Memory B cell (primary cell): Measurements from ENCODE around the gene ALK.

Experiments
- ATAC-seq: fragments of 150-1000 bp; cut with Tn5 transposase; 2 replicates; pipeline ENCODE4 v1.10.0; 2021; ENCODE audit warnings: low read depth, mild to moderate bottlenecking, moderate library complexity
- DNase-seq, 2 donors: peaks; one replicate each; pipeline ENCODE4 v3.0.0; 2022; ENCODE audit warnings: low spot score in 2 of 2
- H3K27ac Mint-ChIP-seq: one replicate; pipeline ENCODE4 v1.8.0; 2022; ENCODE audit warnings: mild to moderate bottlenecking, moderate library complexity, mixed read lengths
- H3K27me3 Mint-ChIP-seq: one replicate; pipeline ENCODE4 v1.8.0; 2022; ENCODE audit warnings: mixed read lengths
- H3K36me3 Mint-ChIP-seq: one replicate; pipeline ENCODE4 v1.8.0; 2022; ENCODE audit warnings: mild to moderate bottlenecking, mixed read lengths
- H3K4me1 Mint-ChIP-seq: one replicate; pipeline ENCODE4 v1.8.0; 2022; ENCODE audit warnings: mixed read lengths
- H3K4me3 Mint-ChIP-seq: one replicate; pipeline ENCODE4 v1.8.0; 2022; ENCODE audit warnings: mild to moderate bottlenecking, moderate library complexity, mixed read lengths
- H3K9me3 Mint-ChIP-seq: one replicate; pipeline ENCODE4 v1.8.0; 2022; ENCODE audit warnings: mixed read lengths

Gene ALK

DNA sequence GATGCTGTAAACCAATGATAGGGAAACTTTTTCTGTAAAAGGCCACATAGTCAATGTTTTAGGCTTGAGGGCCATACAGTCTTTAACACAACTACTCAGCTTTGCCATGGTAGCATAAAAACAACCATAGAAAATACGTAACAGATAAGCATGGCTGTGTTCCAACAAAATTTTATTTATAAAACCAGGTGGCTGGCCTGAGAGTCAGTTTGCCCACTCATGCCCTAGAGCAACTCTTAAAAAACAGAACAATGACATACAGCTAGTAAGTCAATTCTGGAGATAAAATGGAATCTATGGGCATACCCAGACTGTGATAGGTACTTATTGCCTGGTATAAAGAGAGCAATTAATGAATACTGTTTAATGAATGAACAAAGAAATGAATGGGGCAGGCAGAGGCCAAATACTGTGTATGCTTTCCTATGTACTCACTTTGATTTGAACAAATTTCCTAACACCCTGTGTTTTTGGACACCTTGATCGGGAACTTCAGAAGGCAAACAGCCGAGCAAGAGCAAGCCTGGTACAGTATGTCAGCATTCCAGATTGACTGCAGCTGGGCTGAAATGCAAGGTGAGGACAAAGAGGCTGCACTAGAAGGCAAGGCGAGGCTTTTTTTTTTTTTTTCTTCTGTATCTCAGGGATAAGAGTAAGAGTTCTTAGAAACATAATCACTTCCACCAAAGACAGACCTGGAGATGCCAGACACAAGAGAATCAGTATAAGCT is 490.8 kb downstream of the ALK start:
- H3K4me1 Mint-ChIP-seq = no peaks in the 10 kb centered on the region
- H3K4me3 Mint-ChIP-seq = no peak overlapping the region
- H3K36me3 Mint-ChIP-seq = no peaks in the 10 kb centered on the region
- no peak overlapping the region for H3K27ac Mint-ChIP-seq
- ATAC-seq = no peak
- DNase-seq = no peak
- no peaks in the 10 kb centered on the region for H3K9me3 Mint-ChIP-seq
- H3K27me3 Mint-ChIP-seq = no peaks in the 10 kb centered on the region

DNA sequence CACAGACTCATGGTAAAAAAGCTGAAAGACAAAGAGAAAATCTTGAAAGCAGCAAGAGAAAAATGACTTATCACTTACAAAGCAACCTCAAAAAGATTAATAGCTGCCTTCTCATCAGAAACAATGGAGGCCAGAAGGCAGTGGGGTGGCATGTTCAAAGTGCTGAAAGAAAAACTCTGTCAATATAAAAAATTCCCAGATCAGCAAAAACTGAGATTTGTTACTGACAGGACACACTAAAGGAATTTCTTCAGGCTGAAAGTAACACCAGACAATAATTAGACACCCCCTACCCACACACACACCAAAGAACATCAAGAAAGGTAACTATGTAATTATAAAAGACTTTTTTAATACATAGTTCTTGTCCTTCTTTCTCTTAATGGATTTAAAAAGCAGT is 495.0 kb downstream of the ALK start:
- no peak overlapping the region for H3K4me3 Mint-ChIP-seq
- no peaks in the 10 kb centered on the region for H3K4me1 Mint-ChIP-seq
- H3K36me3 Mint-ChIP-seq = no peaks in the 10 kb centered on the region
- DNase-seq = no peak
- no peaks in the 10 kb centered on the region for H3K27me3 Mint-ChIP-seq
- H3K27ac Mint-ChIP-seq = no peak overlapping the region
- no peaks in the 10 kb centered on the region for H3K9me3 Mint-ChIP-seq
- ATAC-seq = no peak

DNA sequence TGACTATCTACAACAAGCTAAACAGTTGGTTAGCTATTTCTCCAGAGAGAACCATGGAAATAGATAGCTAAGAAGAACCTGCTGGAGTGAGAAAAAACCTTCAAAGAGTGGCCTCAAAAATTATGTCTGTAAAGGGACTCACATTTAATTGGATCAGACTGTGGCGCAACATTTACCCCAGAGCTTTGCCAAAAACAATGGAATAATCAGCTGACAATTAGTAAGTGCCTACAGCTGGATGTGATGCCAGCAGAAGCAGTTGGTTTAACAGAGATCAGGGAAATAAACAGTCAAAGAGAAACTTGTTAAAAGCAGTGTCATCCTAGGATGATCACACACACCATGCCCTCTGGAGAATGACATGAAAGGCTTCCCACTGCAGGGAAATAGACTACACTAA is 495.5 kb downstream of the ALK start:
- Mint-ChIP-seq H3K36me3 (no peaks in the 10 kb centered on the region), H3K4me1 (no peaks in the 10 kb centered on the region), H3K27ac (no peak overlapping the region), H3K9me3 (no peaks in the 10 kb centered on the region), H3K4me3 (no peak overlapping the region), H3K27me3 (no peaks in the 10 kb centered on the region)
- DNase-seq = no peak
- no peak for ATAC-seq

DNA sequence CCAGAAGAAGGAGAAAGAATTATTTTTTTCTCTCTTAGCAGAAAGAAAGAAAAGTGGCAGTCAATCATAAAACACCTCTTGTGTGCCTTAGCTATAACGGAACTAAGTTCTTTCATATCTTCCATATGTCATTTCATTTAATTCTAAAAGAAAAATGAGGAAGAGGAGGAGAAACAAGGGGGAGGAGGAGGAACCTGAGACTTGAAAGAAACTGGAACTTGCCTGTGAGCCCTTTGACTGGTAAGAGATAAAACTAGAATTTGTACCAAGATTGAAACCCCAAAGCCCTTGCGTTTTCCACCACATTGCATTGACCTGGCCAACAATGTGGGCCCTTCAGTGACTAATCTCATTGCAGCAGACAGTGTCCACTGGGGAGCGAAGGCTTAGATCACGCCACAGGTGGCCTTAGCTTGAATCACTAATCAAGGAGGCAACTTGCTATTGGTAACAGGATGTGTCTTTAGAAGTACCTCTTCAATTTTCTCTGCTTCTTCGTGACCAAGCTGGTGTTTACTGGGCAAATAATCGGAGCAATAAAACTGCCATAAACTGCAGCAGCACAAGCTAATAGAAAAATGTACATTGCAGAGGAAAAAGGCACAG is 498.2 kb downstream of the ALK start:
- Mint-ChIP-seq H3K4me1 (no peaks in the 10 kb centered on the region), H3K4me3 (no peak overlapping the region), H3K27me3 (no peaks in the 10 kb centered on the region), H3K27ac (no peak overlapping the region), H3K36me3 (no peaks in the 10 kb centered on the region), H3K9me3 (no peaks in the 10 kb centered on the region)
- ATAC-seq (no peak), DNase-seq (no peak)

DNA sequence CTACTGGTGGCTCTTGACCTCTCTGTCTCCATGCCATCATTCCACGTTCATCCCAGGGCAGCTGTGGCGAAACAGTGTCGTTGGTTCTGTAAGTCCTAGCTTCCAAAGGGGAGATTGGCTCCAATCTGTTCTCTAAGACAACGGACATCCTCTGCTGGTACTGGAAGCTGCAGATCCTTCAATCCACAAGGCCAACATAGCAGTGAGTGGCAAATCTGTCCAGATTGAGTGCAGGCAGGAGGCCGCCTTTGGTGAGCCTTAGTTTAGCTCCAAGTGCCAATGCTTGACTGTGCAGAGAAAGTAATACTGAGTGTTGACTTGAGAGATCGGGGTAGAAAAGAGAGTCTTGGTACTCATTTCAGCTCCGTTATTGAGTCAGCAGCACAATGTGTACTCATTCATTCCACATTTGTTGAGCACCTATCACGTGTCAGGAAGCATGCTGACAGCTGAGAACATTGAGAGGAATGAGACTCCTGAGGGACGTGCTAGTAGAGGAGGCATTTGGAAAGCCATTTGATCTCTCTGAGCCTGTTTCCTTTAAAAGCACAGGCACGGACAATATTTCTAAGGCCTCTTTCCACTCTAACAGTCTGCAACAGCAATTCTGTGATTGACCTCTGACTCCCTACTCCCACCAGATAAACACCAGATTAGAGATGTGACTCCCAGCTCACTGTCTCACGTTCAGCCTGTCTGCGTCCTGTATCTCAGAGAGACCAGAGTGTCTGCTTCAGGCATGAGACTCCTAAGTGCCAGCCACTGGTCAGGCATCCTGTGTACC is 500.2 kb downstream of the ALK start:
- H3K27ac Mint-ChIP-seq = no peak overlapping the region
- DNase-seq (no peak), ATAC-seq (no peak)

DNA sequence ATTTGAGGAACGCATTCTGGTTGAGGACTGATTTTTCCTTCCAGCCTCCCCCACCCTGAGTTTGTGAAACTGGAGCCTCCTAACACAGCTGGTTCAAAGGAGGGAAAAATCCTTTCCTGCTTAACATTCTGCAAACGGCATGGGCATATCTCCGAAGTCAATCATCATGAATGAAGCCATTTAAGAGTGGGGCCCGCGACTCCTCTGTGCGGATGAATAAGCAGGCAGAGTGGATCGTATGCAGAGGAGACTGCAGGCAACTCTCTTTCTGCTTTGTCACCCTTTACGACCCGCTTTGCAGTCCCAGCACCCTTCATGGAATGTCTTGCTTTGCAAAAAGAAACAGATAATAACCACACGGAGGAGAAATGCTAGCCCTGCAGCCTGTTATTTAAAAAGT is 500.9 kb downstream of the ALK start:
- Mint-ChIP-seq H3K4me1 (no peaks in the 10 kb centered on the region), H3K27ac (no peak overlapping the region), H3K4me3 (no peak overlapping the region), H3K9me3 (no peaks in the 10 kb centered on the region), H3K27me3 (peaks cover 3% of the 10 kb centered on the region), H3K36me3 (no peaks in the 10 kb centered on the region)
- no peak for ATAC-seq
- DNase-seq = no peak

More for the DNA sequence above, 500.2 kb downstream of the ALK start:
- H3K4me3 Mint-ChIP-seq = no peak overlapping the region
- no peaks in the 10 kb centered on the region for H3K9me3 Mint-ChIP-seq
- no peaks in the 10 kb centered on the region for H3K36me3 Mint-ChIP-seq
- peaks cover 2% of the 10 kb centered on the region for H3K27me3 Mint-ChIP-seq
- no peaks in the 10 kb centered on the region for H3K4me1 Mint-ChIP-seq

DNA sequence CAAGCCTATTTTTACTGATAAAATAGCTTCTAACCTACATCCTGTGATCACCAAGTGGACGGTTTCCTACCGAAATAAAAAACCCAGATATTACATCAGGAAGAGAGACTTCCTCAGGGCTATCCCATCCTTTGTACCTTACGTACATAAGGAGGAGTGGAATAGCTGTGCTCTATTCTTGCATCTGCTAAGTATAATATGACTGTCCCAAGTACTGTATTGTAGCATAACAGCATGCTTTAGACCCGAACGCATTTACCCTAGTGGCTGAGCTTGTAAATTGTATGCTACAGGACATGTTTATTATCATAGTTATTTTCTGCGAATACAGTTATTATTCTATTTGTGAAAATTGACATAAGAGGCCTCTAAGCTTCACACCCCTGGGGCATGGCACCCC is 503.8 kb downstream of the ALK start:
- Mint-ChIP-seq H3K4me1 (no peaks in the 10 kb centered on the region), H3K9me3 (no peaks in the 10 kb centered on the region), H3K27ac (no peak overlapping the region), H3K36me3 (no peaks in the 10 kb centered on the region), H3K4me3 (no peak overlapping the region), H3K27me3 (peaks cover 3% of the 10 kb centered on the region)
- ATAC-seq (no peak), DNase-seq (no peak)

DNA sequence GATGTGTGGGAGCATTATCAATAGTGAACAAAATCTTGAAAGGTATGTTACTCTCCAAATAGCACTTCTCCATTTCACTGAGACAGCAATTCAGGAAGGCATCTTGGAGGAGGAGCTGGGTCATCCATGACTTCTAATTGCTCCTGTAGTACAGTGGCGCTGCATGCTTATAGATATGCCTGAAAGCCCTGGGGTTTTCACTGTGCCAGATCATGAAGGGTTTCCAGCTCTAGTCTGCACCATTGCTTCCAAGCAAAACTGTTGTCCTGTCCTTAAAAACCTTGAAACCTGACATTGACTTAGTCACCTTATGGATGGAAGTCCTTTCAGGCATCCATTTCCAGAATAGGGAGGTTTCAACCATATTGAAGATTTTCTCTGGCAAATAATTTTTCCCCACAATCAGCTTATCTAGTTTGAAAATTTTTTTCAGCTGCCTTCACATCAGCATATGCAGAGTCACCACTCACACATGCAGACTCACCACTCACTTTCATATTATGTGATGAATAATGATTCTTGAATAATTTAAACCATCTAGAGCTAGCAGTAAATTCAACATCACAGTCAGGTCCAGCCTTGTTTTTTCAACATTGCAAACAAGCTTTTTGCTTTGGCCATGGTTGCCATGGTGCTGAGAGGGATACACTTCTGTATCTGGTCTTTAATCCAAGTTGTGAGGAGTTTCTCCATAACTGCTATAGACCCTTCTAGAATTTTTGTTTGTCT is 509.0 kb downstream of the ALK start:
- no peak overlapping the region for H3K4me3 Mint-ChIP-seq
- ATAC-seq = no peak

DNA sequence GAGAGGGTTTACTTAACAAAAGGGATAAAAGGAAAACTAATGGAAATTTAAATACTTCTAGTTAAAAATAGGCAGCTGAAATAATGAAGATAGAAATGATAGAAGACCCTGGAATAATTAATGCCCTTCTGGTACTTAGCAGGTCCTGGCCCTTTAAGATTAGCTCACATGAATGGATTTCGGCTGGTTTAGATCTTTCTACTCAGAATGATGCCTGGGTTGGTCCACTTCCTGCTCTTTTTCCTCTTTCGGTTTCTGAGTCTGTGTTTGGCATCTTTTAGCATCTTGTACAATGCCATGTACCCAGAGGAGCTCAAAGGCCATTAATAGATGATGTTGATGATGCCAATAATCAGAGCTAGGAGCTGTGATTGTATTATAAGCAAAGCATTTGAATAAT is 515.7 kb downstream of the ALK start:
- Mint-ChIP-seq H3K4me1 (peaks cover 2% of the 10 kb centered on the region), H3K27me3 (peaks cover 9% of the 10 kb centered on the region), H3K9me3 (peaks cover 1% of the 10 kb centered on the region), H3K36me3 (no peaks in the 10 kb centered on the region), H3K4me3 (no peak overlapping the region), H3K27ac (no peak overlapping the region)
- DNase-seq (no peak), ATAC-seq (no peak)

More for the DNA sequence above, 509.0 kb downstream of the ALK start:
- H3K9me3 Mint-ChIP-seq = peaks cover 1% of the 10 kb centered on the region
- no peak for DNase-seq
- no peak overlapping the region for H3K27ac Mint-ChIP-seq
- H3K4me1 Mint-ChIP-seq = no peaks in the 10 kb centered on the region
- peaks cover 9% of the 10 kb centered on the region for H3K27me3 Mint-ChIP-seq
- no peaks in the 10 kb centered on the region for H3K36me3 Mint-ChIP-seq

DNA sequence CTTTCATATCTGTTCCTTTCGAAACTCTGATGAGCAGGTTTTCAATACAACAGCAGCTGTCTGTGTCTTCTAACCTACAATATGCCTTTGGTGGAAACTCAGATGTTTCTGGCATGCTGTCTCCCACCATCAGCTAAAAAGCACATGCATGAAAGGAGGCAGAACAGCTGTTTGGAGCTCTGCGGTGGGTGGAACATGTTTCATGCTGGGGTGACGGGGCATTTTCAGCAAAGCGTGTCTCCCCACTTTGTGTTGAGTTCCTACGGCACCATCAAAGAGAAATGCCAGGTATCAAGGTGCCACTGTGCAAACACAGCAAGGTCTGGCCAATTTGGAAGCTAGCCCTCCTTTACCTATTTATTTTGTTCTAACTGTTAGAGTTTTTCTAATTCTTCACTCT is 516.1 kb downstream of the ALK start:
- DNase-seq (no peak), ATAC-seq (no peak)
- no peak overlapping the region for H3K4me3 Mint-ChIP-seq
- peaks cover 2% of the 10 kb centered on the region for H3K4me1 Mint-ChIP-seq
- H3K36me3 Mint-ChIP-seq = no peaks in the 10 kb centered on the region
- peaks cover 7% of the 10 kb centered on the region for H3K27me3 Mint-ChIP-seq
- H3K27ac Mint-ChIP-seq = no peak overlapping the region
- H3K9me3 Mint-ChIP-seq = peaks cover 1% of the 10 kb centered on the region

DNA sequence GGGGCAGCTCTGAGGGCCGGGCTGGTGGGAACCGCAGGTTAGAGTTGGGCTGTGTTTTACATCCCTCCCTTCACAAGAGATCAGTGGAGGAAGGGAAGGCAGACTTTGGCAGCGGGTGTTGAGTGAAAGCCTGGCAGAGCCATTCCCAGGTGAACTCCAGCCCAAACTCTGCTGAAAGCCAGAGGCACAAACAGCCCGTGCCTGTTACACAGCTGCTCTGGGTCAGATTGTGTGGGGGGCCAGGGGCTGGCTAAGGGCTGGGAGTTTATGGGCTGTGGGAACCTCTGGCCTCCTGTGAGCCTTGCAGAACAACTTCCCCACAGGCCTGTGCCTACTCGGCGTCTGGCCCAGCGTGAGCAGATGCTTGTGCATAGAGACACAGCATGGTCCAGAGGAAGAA is 519.4 kb downstream of the ALK start:
- no peaks in the 10 kb centered on the region for H3K36me3 Mint-ChIP-seq
- H3K4me3 Mint-ChIP-seq = no peak overlapping the region
- DNase-seq = no peak
- H3K27me3 Mint-ChIP-seq = peaks cover 6% of the 10 kb centered on the region
- no peaks in the 10 kb centered on the region for H3K9me3 Mint-ChIP-seq
- H3K4me1 Mint-ChIP-seq = peaks cover 2% of the 10 kb centered on the region
- ATAC-seq = no peak
- no peak overlapping the region for H3K27ac Mint-ChIP-seq

DNA sequence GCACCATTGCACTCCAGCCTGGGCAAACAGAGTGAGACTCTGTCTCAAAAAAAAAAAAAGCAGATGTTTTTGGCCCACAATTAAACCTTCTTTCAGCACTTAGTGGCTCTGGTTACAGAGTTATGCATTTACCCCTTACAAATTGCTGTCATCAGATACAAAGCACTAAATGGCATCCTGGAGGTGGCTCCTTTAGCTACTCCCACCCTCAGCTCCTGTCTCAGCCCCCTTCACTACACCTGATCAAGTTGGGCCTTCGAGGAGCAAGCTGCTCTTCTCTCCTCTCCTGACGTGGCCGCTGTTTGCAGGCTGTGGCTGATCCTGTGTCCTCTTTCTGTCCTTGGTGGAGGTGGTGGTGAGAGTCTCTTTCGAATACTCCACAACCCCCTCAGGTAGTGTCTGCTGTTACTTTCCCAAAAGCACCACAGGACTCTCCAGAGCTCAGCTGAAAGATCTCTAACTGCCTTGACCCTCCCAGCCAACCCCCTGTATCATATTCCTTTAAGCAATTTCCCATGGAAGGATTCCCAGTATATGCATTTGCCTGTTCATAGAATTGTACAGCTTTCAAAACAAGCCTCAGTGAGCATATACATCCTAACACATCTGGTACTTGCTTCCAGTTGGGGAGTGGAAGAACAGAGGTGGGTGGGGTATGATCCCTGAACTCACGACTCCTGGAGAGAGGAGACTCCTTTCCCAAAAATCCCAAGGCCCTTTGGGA is 520.3 kb downstream of the ALK start:
- H3K27me3 Mint-ChIP-seq = peaks cover 6% of the 10 kb centered on the region
- DNase-seq (no peak), ATAC-seq (no peak)
- no peaks in the 10 kb centered on the region for H3K36me3 Mint-ChIP-seq
- H3K27ac Mint-ChIP-seq = no peak overlapping the region
- H3K9me3 Mint-ChIP-seq = no peaks in the 10 kb centered on the region
- H3K4me1 Mint-ChIP-seq = peaks cover 2% of the 10 kb centered on the region
- H3K4me3 Mint-ChIP-seq = no peak overlapping the region

DNA sequence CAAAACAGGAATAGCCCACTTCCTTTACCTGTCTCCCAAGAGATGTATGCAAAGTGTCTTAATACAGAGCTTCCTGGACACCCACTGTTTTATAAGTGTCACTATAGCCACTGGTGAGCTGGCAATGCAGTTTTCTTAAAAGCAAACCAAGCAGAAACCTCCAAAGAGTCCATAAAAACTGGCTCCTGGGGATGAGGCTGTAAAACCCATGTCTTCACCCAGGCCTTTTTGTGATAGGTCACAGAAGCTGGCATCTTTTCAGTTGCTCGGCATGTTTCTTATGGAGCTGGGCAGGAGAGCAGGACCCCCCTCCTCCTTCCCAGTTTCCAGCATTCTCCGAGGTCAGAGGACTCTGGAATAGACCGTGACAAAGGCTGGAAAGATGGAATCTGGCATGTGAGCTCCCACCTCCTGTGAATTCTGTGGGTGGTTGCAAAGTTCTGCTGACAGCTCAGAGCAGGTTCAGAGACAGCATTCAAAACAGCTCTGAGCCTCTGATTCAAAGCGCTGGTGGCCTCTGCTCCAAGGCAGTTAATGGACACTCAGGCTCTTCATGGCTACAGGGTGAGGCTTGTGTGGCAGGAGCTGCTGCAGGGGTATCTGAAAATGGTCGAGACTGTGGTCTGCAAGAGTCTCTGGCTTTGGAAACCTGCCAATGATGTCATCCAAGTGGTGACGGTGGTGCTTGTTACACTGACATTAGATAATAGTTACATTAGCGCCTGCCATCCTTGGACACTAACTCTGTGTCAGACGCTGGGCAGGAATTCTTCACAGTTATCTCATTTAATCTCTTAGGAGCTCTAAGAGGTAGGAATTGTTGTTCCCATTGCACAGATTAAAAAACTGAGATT is 522.8 kb downstream of the ALK start:
- ATAC-seq (no peak), DNase-seq (no peak)
- H3K27me3 Mint-ChIP-seq = peaks cover 3% of the 10 kb centered on the region
- no peak overlapping the region for H3K4me3 Mint-ChIP-seq
- H3K9me3 Mint-ChIP-seq = no peaks in the 10 kb centered on the region
- no peak overlapping the region for H3K27ac Mint-ChIP-seq
- no peaks in the 10 kb centered on the region for H3K36me3 Mint-ChIP-seq
- no peaks in the 10 kb centered on the region for H3K4me1 Mint-ChIP-seq
